H9 (cell line): Measurements from ENCODE around the gene SH3RF3. TPM values are rescaled to one million over a fixed set of nuclear protein-coding genes. Genes with fewer than 3 reads are reported as not detected.

Experiments used
- DNase-seq: peaks from one replicate; pipeline ENCODE4 v3.0.0-alpha.2; 2017
- H2AFZ ChIP-seq: one replicate; pipeline ENCODE4 v1.6.1; 2013; ENCODE audit warnings: mild to moderate bottlenecking, low read length, control low read depth, moderate library complexity
- H2AK5ac ChIP-seq: 2 replicates; pipeline ENCODE4 v1.6.1; 2013; ENCODE audit warnings: low read length, control low read depth, mixed read lengths; ENCODE audit not compliant: insufficient read length
- H2BK120ac ChIP-seq: one replicate; pipeline ENCODE4 v1.6.1; 2013; ENCODE audit warnings: low read depth, mild to moderate bottlenecking, low read length, control low read depth, inconsistent platforms; ENCODE audit not compliant: poor library complexity, severe bottlenecking
- H2BK12ac ChIP-seq: 2 replicates; pipeline ENCODE4 v1.6.1; 2013; ENCODE audit warnings: low read length, control low read depth, mixed read lengths, low read depth; ENCODE audit not compliant: insufficient read length
- H2BK15ac ChIP-seq: 2 replicates; pipeline ENCODE4 v1.6.1; 2013; ENCODE audit warnings: low read depth, low read length, control low read depth
- H2BK20ac ChIP-seq: one replicate; pipeline ENCODE4 v1.6.1; 2013; ENCODE audit warnings: low read depth, mild to moderate bottlenecking, low read length, control low read depth, inconsistent platforms; ENCODE audit not compliant: poor library complexity, severe bottlenecking
- H2BK5ac ChIP-seq: 2 replicates; pipeline ENCODE4 v1.6.1; 2013; ENCODE audit warnings: low read length, control low read depth, mixed read lengths; ENCODE audit not compliant: insufficient read length
- H3K14ac ChIP-seq: 2 replicates; pipeline ENCODE4 v1.6.1; 2013; ENCODE audit warnings: low read length, control low read depth; ENCODE audit not compliant: insufficient read depth
- H3K18ac ChIP-seq: 2 replicates; pipeline ENCODE4 v1.6.1; 2013; ENCODE audit warnings: low read depth, mild to moderate bottlenecking, mixed read lengths, low read length, control low read depth; ENCODE audit not compliant: insufficient read length
- H3K23ac ChIP-seq: 2 replicates; pipeline ENCODE4 v1.6.1; 2013; ENCODE audit warnings: low read length, control low read depth, mixed read lengths, low read depth; ENCODE audit not compliant: insufficient read length
- H3K23me2 ChIP-seq: 2 replicates; pipeline ENCODE4 v1.6.1; 2013; ENCODE audit warnings: low read depth, mild to moderate bottlenecking, mixed read lengths, low read length, control low read depth; ENCODE audit not compliant: insufficient read length, poor library complexity, severe bottlenecking
- H3K27ac ChIP-seq: 2 replicates; pipeline ENCODE4 v1.5.1; 2013; ENCODE audit warnings: low read length, control low read depth, mixed read lengths, low read depth; ENCODE audit not compliant: insufficient read length
- H3K27me3 ChIP-seq: 2 replicates; pipeline ENCODE4 v1.6.1; 2013; ENCODE audit warnings: low read length, control low read depth, inconsistent platforms; ENCODE audit not compliant: insufficient read depth
- H3K4ac ChIP-seq: 2 replicates; pipeline ENCODE4 v1.6.1; 2013; ENCODE audit warnings: low read depth, mild to moderate bottlenecking, control low read depth, inconsistent platforms, low read length, moderate library complexity
- H3K4me1 ChIP-seq: 2 replicates; pipeline ENCODE4 v1.6.1; 2013; ENCODE audit warnings: low read length, control low read depth, inconsistent platforms; ENCODE audit not compliant: insufficient read depth
- H3K4me2 ChIP-seq: 2 replicates; pipeline ENCODE4 v1.6.1; 2013; ENCODE audit warnings: low read length, control low read depth, mixed read lengths; ENCODE audit not compliant: insufficient read length, insufficient read depth
- H3K56ac ChIP-seq: 2 replicates; pipeline ENCODE4 v1.6.1; 2013; ENCODE audit warnings: low read depth, mild to moderate bottlenecking, mixed read lengths, low read length, control low read depth; ENCODE audit not compliant: insufficient read length
- H3K79me1 ChIP-seq: 2 replicates; pipeline ENCODE4 v1.6.1; 2013; ENCODE audit warnings: low read depth, mild to moderate bottlenecking, moderate library complexity, low read length, control low read depth, inconsistent platforms; ENCODE audit not compliant: insufficient read depth, poor library complexity, severe bottlenecking
- H3K79me2 ChIP-seq: 2 replicates; pipeline ENCODE4 v1.6.1; 2013; ENCODE audit warnings: low read length, control low read depth, inconsistent platforms; ENCODE audit not compliant: insufficient read depth
- H3K9ac ChIP-seq: 2 replicates; pipeline ENCODE4 v1.6.1; 2013; ENCODE audit warnings: low read length, control low read depth, mixed read lengths; ENCODE audit not compliant: insufficient read length; ENCODE audit errors: extremely low read depth
- H3K9me3 ChIP-seq: one replicate; pipeline ENCODE4 v1.6.1; 2013; ENCODE audit warnings: low read depth, low read length, inconsistent platforms; ENCODE audit not compliant: control insufficient read depth
- H3T11ph ChIP-seq: one replicate; pipeline ENCODE4 v1.6.1; 2013; ENCODE audit warnings: mild to moderate bottlenecking, low read length, control low read depth, inconsistent platforms
- H4K20me1 ChIP-seq: one replicate; pipeline ENCODE4 v1.6.1; 2013; ENCODE audit not compliant: control insufficient read depth, insufficient read length, insufficient read depth
- H4K5ac ChIP-seq: 2 replicates; pipeline ENCODE4 v1.6.1; 2013; ENCODE audit warnings: low read depth, mild to moderate bottlenecking, mixed read lengths, low read length, control low read depth; ENCODE audit not compliant: insufficient read length
- H4K8ac ChIP-seq: replicated peaks from 2 replicates; pipeline ENCODE4 v1.6.1; 2013; ENCODE audit warnings: low read length, control low read depth, mixed read lengths, low read depth; ENCODE audit not compliant: insufficient read length
- H4K91ac ChIP-seq: 2 replicates; pipeline ENCODE4 v1.6.1; 2013; ENCODE audit warnings: low read depth, mild to moderate bottlenecking, moderate library complexity, mixed read lengths, low read length, control low read depth; ENCODE audit not compliant: insufficient read length
- H3K27ac Mint-ChIP-seq, 3 experiments: 2 replicates in 2 of 3; 3 replicates in 1 of 3; pipeline ENCODE4 v1.8.0; 2020 to 2021; ENCODE audit warnings: mixed read lengths in 3 of 3, mild to moderate bottlenecking in 1 of 3, moderate library complexity in 1 of 3
- H3K27me3 Mint-ChIP-seq: 2 replicates; pipeline ENCODE4 v1.8.0; 2021; ENCODE audit warnings: low read depth, mild to moderate bottlenecking, moderate library complexity, mixed read lengths
- H3K36me3 Mint-ChIP-seq, 3 experiments: 2 replicates in 2 of 3; 3 replicates in 1 of 3; pipeline ENCODE4 v1.8.0; 2020 to 2021; ENCODE audit warnings: low read depth in 3 of 3, mixed read lengths in 3 of 3; ENCODE audit not compliant: insufficient read depth in 1 of 3
- H3K4me1 Mint-ChIP-seq, 2 experiments: 2 replicates each; pipeline ENCODE4 v1.8.0; 2020; ENCODE audit warnings: mixed read lengths in 2 of 2
- H3K4me3 Mint-ChIP-seq, 2 experiments: 2 replicates in 1 of 2; 3 replicates in 1 of 2; pipeline ENCODE4 v1.8.0; 2020 to 2021; ENCODE audit warnings: mild to moderate bottlenecking in 2 of 2, mixed read lengths in 2 of 2, moderate library complexity in 1 of 2
- H3K9me3 Mint-ChIP-seq, 2 experiments: 2 replicates in 1 of 2; 3 replicates in 1 of 2; pipeline ENCODE4 v1.8.0; 2020; ENCODE audit warnings: mild to moderate bottlenecking in 2 of 2, mixed read lengths in 2 of 2, moderate library complexity in 1 of 2
- CTCF ChIP-seq: fragments of 200-600 bp; sonication (generic); conservative IDR thresholded peaks from 3 replicates; pipeline ENCODE4 v1.8.0; 2021; ENCODE audit warnings: antibody characterized with exemption, mild to moderate bottlenecking
- WGBS: extraction: QIAGEN DNeasy Blood & Tissue Kit; methylation state at CpG from one replicate; pipeline ENCODE4 v1.1.7; 2013; ENCODE audit warnings: missing lambda C conversion rate, low lambda C conversion rate, mixed read lengths; ENCODE audit not compliant: insufficient read length; ENCODE audit errors: extremely low coverage; 5-methylcytosine and 5-hydroxymethylcytosine counted together
- total RNA-seq: library from RNA; stranded (reverse); gene quantifications from 2 replicates; pipeline ENCODE4 v1.2.1, GENCODE V29; 2021

SH3RF3 gene
- total RNA-seq, 1 experiment from 2014 or later, result 0.46 TPM

DNA sequence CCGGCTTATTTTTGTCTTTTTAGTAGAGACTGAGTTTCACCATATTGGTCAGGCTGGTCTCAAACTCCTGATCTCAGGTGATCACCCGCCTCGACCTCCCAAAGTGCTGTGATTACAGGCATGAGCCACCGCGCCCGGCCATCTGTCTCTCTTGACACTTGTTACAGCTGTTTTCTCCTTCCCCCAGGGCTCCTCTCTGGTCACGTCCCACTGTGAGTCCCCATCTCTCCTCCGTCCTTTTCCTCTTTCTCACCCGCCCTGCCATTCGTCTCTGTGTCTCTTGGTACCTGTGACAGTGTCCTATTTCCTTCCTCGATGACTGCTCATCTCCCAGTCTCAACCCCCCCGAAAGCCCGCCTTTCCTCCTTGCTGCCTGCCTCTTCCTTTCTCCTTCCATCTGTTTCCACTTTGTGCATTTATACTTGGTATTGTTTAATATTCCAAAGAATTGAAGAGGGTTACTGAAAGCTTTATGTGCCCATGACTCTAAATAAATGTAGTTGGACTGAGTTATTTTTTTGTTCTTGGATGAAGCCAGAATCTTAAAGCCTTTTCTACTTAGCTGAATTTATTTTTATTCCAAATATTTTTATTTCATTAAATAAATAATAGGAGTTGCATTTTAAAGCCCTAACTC is 241.5 kb downstream of the SH3RF3 start:
- H3K36me3 Mint-ChIP-seq, result no peaks in the 10 kb centered on the region
- Histone ChIP-seq H3K23me2 (no peaks in the 10 kb centered on the region), H4K8ac (no peak overlapping the region), H3K27ac (no peak overlapping the region), H2BK12ac (no peak overlapping the region), H3K4ac (no peak overlapping the region), H2AK5ac (no peak overlapping the region), H2BK5ac (no peak overlapping the region), H3K4me2 (no peak overlapping the region), H3K27me3 (no peaks in the 10 kb centered on the region), H4K91ac (no peak overlapping the region), H3T11ph (no peak overlapping the region), H3K14ac (no peak overlapping the region), H2BK20ac (no peak overlapping the region), H3K4me1 (no peaks in the 10 kb centered on the region), H4K5ac (no peak overlapping the region), H3K79me2 (no peaks in the 10 kb centered on the region), H3K18ac (no peak overlapping the region), H4K20me1 (no peaks in the 10 kb centered on the region), H3K56ac (no peak overlapping the region), H3K9me3 (no peaks in the 10 kb centered on the region), H3K9ac (no peak overlapping the region), H2BK15ac (no peak overlapping the region), H2AFZ (no peak overlapping the region), H2BK120ac (no peak overlapping the region), H3K79me1 (no peaks in the 10 kb centered on the region), H3K23ac (no peak overlapping the region)
- TF ChIP-seq CTCF, result no peak
- no peak overlapping the region for H3K4me3 Mint-ChIP-seq
- no CpG with 5 or more reads among the region's 13 CpGs for WGBS
- H3K27me3 Mint-ChIP-seq, result no peaks in the 10 kb centered on the region
- peak; percentile 13 for DNase-seq
- H3K9me3 Mint-ChIP-seq, result no peaks in the 10 kb centered on the region
- no peaks in the 10 kb centered on the region for H3K4me1 Mint-ChIP-seq
- no peak overlapping the region for H3K27ac Mint-ChIP-seq
